ENCODE data around the gene RTN1. TPM values are rescaled to one million over a fixed set of nuclear protein-coding genes. Genes with fewer than 3 reads are reported as not detected.

Gene RTN1
- total and polyA plus RNA-seq, 2 of the 8 experiments (the other 6 are each of a cell fraction or from before 2014, with no cell fraction given) = 2.8 to 4.9 TPM

- WGBS, 2 experiments (ENCODE audit: extremely low coverage in 1 of 2, insufficient coverage in 1 of 2, insufficient read length in 1 of 2, insufficient replicate concordance in 2 of 2, low coverage in 1 of 2, low lambda C conversion rate in 2 of 2, missing lambda C conversion rate in 1 of 2) = 84% methylated on average over 2 of the region's 2 CpGs; no CpG with 5 or more reads in 1 of the 2 experiments
- CTCF ChIA-PET (ENCODE audit: partially characterized antibody) = interaction anchor here (1.3 to 1.7 kb wide), 5 partner anchors 8 to 207 kb away, joined by 3 to 6 read pairs (median 3); no protein-coding TSS in a partner anchor
- no peak for FAIRE-seq
Observed at GRCh38 chr14:59711080-59711479, 159.5 kb downstream of the RTN1 start.

More at GRCh38 chr14:59711080-59711479, 159.5 kb downstream of the RTN1 start:
- H3K9ac ChIP-seq (replicated peaks in 1 of 4; ENCODE audit: extremely low read depth in 1 of 4, low read depth in 3 of 4, low read length in 3 of 4) = no peak overlapping the region
- POLR2A ChIA-PET (ENCODE audit: partially characterized antibody) = no interaction called here
- no peak for DNase-seq (ENCODE audit: low read depth in 1 of 2, low spot score in 2 of 2)
- H2AK5ac ChIP-seq (ENCODE audit: low read depth, low read length) = no peak overlapping the region
- H4K91ac ChIP-seq (replicated peaks; ENCODE audit: insufficient read length, low read length) = no peak overlapping the region
- no peak overlapping the region for H4K8ac ChIP-seq (ENCODE audit: extremely low read depth, insufficient read depth, low read length)
- no peak overlapping the region for H4K5ac ChIP-seq (ENCODE audit: insufficient read length, low read depth, low read length)
- no peak overlapping the region for H2BK12ac ChIP-seq (ENCODE audit: low read depth, low read length)
- H3K56ac ChIP-seq (replicated peaks; ENCODE audit: insufficient read length, low read depth, low read length) = no peak overlapping the region
- H3K4me2 ChIP-seq (ENCODE audit: insufficient read depth in 1 of 2, low read depth in 2 of 2, low read length in 2 of 2) = no peak overlapping the region
- H2BK15ac ChIP-seq (ENCODE audit: low read length) = no peak overlapping the region
- H3K36me3 ChIP-seq (ENCODE audit: control insufficient read depth in 2 of 4, insufficient read depth in 4 of 4, low read length in 3 of 4) = no peaks in the 10 kb centered on the region
- no peaks in the 10 kb centered on the region for H3K79me1 ChIP-seq (ENCODE audit: low read depth, low read length)
- H2AFZ ChIP-seq (ENCODE audit: low read length) = no peak overlapping the region
- no peak for TF ChIP-seq HDAC2 (IDR thresholded peaks at IDR 0.05; ENCODE audit: borderline replicate concordance in 1 of 2, low read depth in 2 of 2, low read length in 2 of 2)
- no peak for TF ChIP-seq RAD21 (IDR thresholded peaks at IDR 0.05 in 1 of 2, conservative IDR thresholded peaks at IDR 0.05 in 1 of 2; ENCODE audit: low read depth in 2 of 2, low read length in 2 of 2)
- TF ChIP-seq BCL11A (IDR thresholded peaks at IDR 0.05; ENCODE audit: low read depth in 2 of 2, low read length in 2 of 2) = no peak
- no peak for TF ChIP-seq KDM5A (IDR thresholded peaks at IDR 0.05; ENCODE audit: low read length)
- TF ChIP-seq YY1 (IDR thresholded peaks at IDR 0.05; ENCODE audit: low read depth, low read length) = no peak
- TF ChIP-seq NANOG (IDR thresholded peaks at IDR 0.05; ENCODE audit: insufficient read depth, low read depth, low read length, poor library complexity, severe bottlenecking) = no peak
- no peak for TF ChIP-seq EZH2 (IDR thresholded peaks at IDR 0.05; ENCODE audit: low read depth, low read length, severe bottlenecking)
- no peak for TF ChIP-seq GABPA (IDR thresholded peaks at IDR 0.05; ENCODE audit: borderline replicate concordance, insufficient read depth, low read length)
- no peak overlapping the region for H3K4ac ChIP-seq (replicated peaks; ENCODE audit: insufficient read length, low read depth, low read length)
- H3K4me3 ChIP-seq (ENCODE audit: extremely low read depth in 1 of 4, insufficient read depth in 2 of 4, low read depth in 3 of 4, low read length in 4 of 4) = no peak overlapping the region
- no peaks in the 10 kb centered on the region for H3K27me3 ChIP-seq (replicated peaks in 1 of 4; ENCODE audit: control insufficient read depth in 3 of 4, extremely low read depth in 1 of 4, insufficient read depth in 3 of 4, low read length in 3 of 4)
- H2BK5ac ChIP-seq (ENCODE audit: low read depth, low read length) = no peak overlapping the region
- H3K18ac ChIP-seq (ENCODE audit: extremely low read depth, low read length) = no peak overlapping the region
- H3K27ac ChIP-seq (ENCODE audit: low read depth, low read length) = no peak overlapping the region
- no peak overlapping the region for H3K23ac ChIP-seq (ENCODE audit: insufficient read length)
- H2BK120ac ChIP-seq (replicated peaks; ENCODE audit: low read depth, low read length) = no peak overlapping the region
- H4K20me1 ChIP-seq (replicated peaks in 1 of 2; ENCODE audit: control insufficient read depth in 1 of 2, insufficient read depth in 2 of 2, low read length in 2 of 2) = no peaks in the 10 kb centered on the region
- no peak overlapping the region for H2BK20ac ChIP-seq (ENCODE audit: low read length)
- H3K9me3 ChIP-seq (ENCODE audit: insufficient read depth in 2 of 2, low read depth in 1 of 2, low read length in 1 of 2) = no peaks in the 10 kb centered on the region
- no peak overlapping the region for H3K14ac ChIP-seq (ENCODE audit: insufficient read length)
- H3K23me2 ChIP-seq (ENCODE audit: low read depth, low read length) = no peaks in the 10 kb centered on the region
- H3K4me1 ChIP-seq (replicated peaks in 1 of 4; ENCODE audit: control insufficient read depth in 3 of 4, insufficient read depth in 4 of 4, low read length in 3 of 4) = peaks cover 0 to 4% (median 0%) of the 10 kb centered on the region in 4 experiments; a peak in 1 of 7 replicates
- no peaks in the 10 kb centered on the region for H3K79me2 ChIP-seq (ENCODE audit: control insufficient read depth in 1 of 2, insufficient read depth in 2 of 2, low read length in 2 of 2)

Data from H1 (cell line).